Trophoblast cell (in vitro differentiated cells and primary cell): Measurements from ENCODE around the gene GYG1.

Experiments used
- DNase-seq, 2 donors: peaks; one replicate each; pipeline ENCODE4 v3.0.0-alpha.2; 2016
- H2AFZ ChIP-seq: 2 replicates; pipeline ENCODE4 v1.6.1; 2013; ENCODE audit warnings: low read length, moderate library complexity, mild to moderate bottlenecking; ENCODE audit not compliant: insufficient read depth, poor library complexity
- H2AK5ac ChIP-seq: 2 replicates; pipeline ENCODE4 v1.6.1; 2013; ENCODE audit warnings: mild to moderate bottlenecking, low read length
- H2BK120ac ChIP-seq: 2 replicates; pipeline ENCODE4 v1.6.1; 2013; ENCODE audit warnings: low read length, mild to moderate bottlenecking, moderate library complexity; ENCODE audit not compliant: insufficient read depth, poor library complexity
- H2BK12ac ChIP-seq: 2 replicates; pipeline ENCODE4 v1.6.1; 2013; ENCODE audit warnings: mild to moderate bottlenecking, low read length, moderate library complexity
- H2BK5ac ChIP-seq: 2 replicates; pipeline ENCODE4 v1.6.1; 2013; ENCODE audit warnings: low read length, low read depth, moderate library complexity, mild to moderate bottlenecking; ENCODE audit not compliant: poor library complexity
- H3K14ac ChIP-seq: 2 replicates; pipeline ENCODE4 v1.6.1; 2013; ENCODE audit warnings: mild to moderate bottlenecking, low read length
- H3K18ac ChIP-seq: 2 replicates; pipeline ENCODE4 v1.6.1; 2013; ENCODE audit warnings: mild to moderate bottlenecking, low read length
- H3K23ac ChIP-seq: 2 replicates; pipeline ENCODE4 v1.6.1; 2013; ENCODE audit warnings: low read length
- H3K27ac ChIP-seq: 2 replicates; pipeline ENCODE4 v1.5.1; 2013; ENCODE audit warnings: low read depth, mild to moderate bottlenecking, inconsistent platforms, low read length, moderate library complexity
- H3K27me3 ChIP-seq: 2 replicates; pipeline ENCODE4 v1.6.1; 2013; ENCODE audit warnings: inconsistent platforms, mild to moderate bottlenecking, low read length, moderate library complexity; ENCODE audit not compliant: insufficient read depth
- H3K36me3 ChIP-seq, 2 experiments: 1 replicate in 1 of 2; 2 replicates in 1 of 2; pipeline ENCODE4 v1.6.1; 2013; ENCODE audit warnings: low read length in 2 of 2, mild to moderate bottlenecking in 2 of 2, moderate library complexity in 1 of 2; ENCODE audit not compliant: insufficient read depth in 2 of 2, control insufficient read depth in 1 of 2
- H3K4ac ChIP-seq: 2 replicates; pipeline ENCODE4 v1.6.1; 2013; ENCODE audit warnings: low read depth, mild to moderate bottlenecking, low read length, moderate library complexity
- H3K4me1 ChIP-seq, 2 experiments: 1 replicate in 1 of 2; 2 replicates in 1 of 2; pipeline ENCODE4 v1.6.1; 2013; ENCODE audit warnings: low read length in 2 of 2, mild to moderate bottlenecking in 2 of 2, moderate library complexity in 1 of 2; ENCODE audit not compliant: insufficient read depth in 2 of 2, control insufficient read depth in 1 of 2
- H3K4me2 ChIP-seq: 2 replicates; pipeline ENCODE4 v1.6.1; 2013; ENCODE audit warnings: inconsistent platforms, mild to moderate bottlenecking, low read length, moderate library complexity
- H3K4me3 ChIP-seq: 2 replicates; pipeline ENCODE4 v1.5.1; 2013; ENCODE audit warnings: mild to moderate bottlenecking, low read depth, low read length, inconsistent platforms
- H3K79me1 ChIP-seq: one replicate; pipeline ENCODE4 v1.6.1; 2013; ENCODE audit warnings: low read length
- H3K79me2 ChIP-seq: 2 replicates; pipeline ENCODE4 v1.6.1; 2013; ENCODE audit warnings: low read length, mild to moderate bottlenecking; ENCODE audit not compliant: control insufficient read depth, insufficient read depth, poor library complexity
- H3K9ac ChIP-seq: 2 replicates; pipeline ENCODE4 v1.6.1; 2013; ENCODE audit warnings: mild to moderate bottlenecking, low read length
- H3K9me3 ChIP-seq: 2 replicates; pipeline ENCODE4 v1.6.1; 2013; ENCODE audit warnings: low read depth, mild to moderate bottlenecking, control low read depth, inconsistent platforms, low read length; ENCODE audit not compliant: insufficient read depth
- H4K12ac ChIP-seq: 2 replicates; pipeline ENCODE4 v1.6.1; 2013; ENCODE audit warnings: low read depth, mild to moderate bottlenecking, low read length, moderate library complexity
- H4K8ac ChIP-seq: 2 replicates; pipeline ENCODE4 v1.6.1; 2013; ENCODE audit warnings: low read depth, mild to moderate bottlenecking, low read length, moderate library complexity
- H4K91ac ChIP-seq: one replicate; pipeline ENCODE4 v1.6.1; 2013; ENCODE audit warnings: low read depth, mild to moderate bottlenecking, low read length, moderate library complexity
- WGBS: extraction: QIAGEN DNeasy Blood & Tissue Kit; methylation state at CpG from one replicate; pipeline ENCODE4 v1.1.7; 2013; ENCODE audit warnings: missing lambda C conversion rate; ENCODE audit not compliant: insufficient read length, insufficient coverage; ENCODE audit errors: extremely low coverage; 5-methylcytosine and 5-hydroxymethylcytosine counted together

GYG1 gene

DNA sequence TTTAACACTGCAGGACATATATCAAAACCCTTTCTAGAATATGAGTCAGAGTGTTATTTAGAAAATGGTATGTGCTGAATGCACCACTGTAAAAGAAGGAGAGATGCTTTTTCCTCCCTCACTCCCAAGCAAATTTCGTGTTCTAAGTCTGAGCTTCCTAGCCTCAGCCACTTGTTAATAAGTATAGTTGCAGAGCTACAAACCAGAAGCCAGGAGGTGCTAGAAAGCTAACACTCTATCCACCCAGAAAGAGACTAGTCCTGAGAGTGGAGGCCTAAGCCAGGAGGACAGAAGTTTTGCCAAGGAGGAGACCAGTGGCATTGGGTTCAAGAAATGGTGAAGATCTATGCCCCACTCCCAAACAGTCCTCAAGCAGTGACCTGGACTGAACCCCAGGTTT lies 40.5 kb upstream of the GYG1 start:
- no peak overlapping the region for H3K27ac ChIP-seq
- no peak overlapping the region for H2AK5ac ChIP-seq
- WGBS = no CpG with 5 or more reads among the region's 1 CpG
- peaks cover 0 to under 1% of the 10 kb centered on the region in 2 experiments for H3K4me1 ChIP-seq
- no peak overlapping the region for H2BK12ac ChIP-seq
- H2AFZ ChIP-seq = no peak overlapping the region
- H3K79me1 ChIP-seq = no peaks in the 10 kb centered on the region
- H3K36me3 ChIP-seq = no peaks in the 10 kb centered on the region
- no peak overlapping the region for H3K4ac ChIP-seq
- no peak overlapping the region for H3K18ac ChIP-seq
- H4K12ac ChIP-seq = no peak overlapping the region
- H3K14ac ChIP-seq = no peak overlapping the region
- H3K4me2 ChIP-seq = no peak overlapping the region
- H3K79me2 ChIP-seq = no peaks in the 10 kb centered on the region
- H4K8ac ChIP-seq = peak overlapping the region; percentile 47
- no peak overlapping the region for H3K9ac ChIP-seq
- H2BK5ac ChIP-seq = no peak overlapping the region
- peak in 1 of 2 donors; percentile 15 for DNase-seq
- no peak overlapping the region for H3K23ac ChIP-seq
- H4K91ac ChIP-seq = no peak overlapping the region
- no peaks in the 10 kb centered on the region for H3K27me3 ChIP-seq
- H3K9me3 ChIP-seq = no peaks in the 10 kb centered on the region
- no peak overlapping the region for H2BK120ac ChIP-seq
- no peak overlapping the region for H3K4me3 ChIP-seq

- H3K4me2 ChIP-seq = no peak overlapping the region
- H2BK12ac ChIP-seq = no peak overlapping the region
- H4K8ac ChIP-seq = no peak overlapping the region
- H2BK120ac ChIP-seq = no peak overlapping the region
- H3K79me1 ChIP-seq = no peaks in the 10 kb centered on the region
- H4K91ac ChIP-seq = no peak overlapping the region
- no peaks in the 10 kb centered on the region for H3K9me3 ChIP-seq
- H2BK5ac ChIP-seq = no peak overlapping the region
- H2AFZ ChIP-seq = no peak overlapping the region
- WGBS = no CpG with 5 or more reads among the region's 4 CpGs
- H3K79me2 ChIP-seq = no peaks in the 10 kb centered on the region
- no peaks in the 10 kb centered on the region for H3K27me3 ChIP-seq
- H3K18ac ChIP-seq = no peak overlapping the region
- no peak overlapping the region for H3K4ac ChIP-seq
- no peaks in the 10 kb centered on the region for H3K36me3 ChIP-seq
- DNase-seq = no peak
- H3K9ac ChIP-seq = no peak overlapping the region
- H3K14ac ChIP-seq = no peak overlapping the region
- H3K4me3 ChIP-seq = no peak overlapping the region
- H3K4me1 ChIP-seq = peaks cover 0 to 3% of the 10 kb centered on the region in 2 experiments
- no peak overlapping the region for H3K23ac ChIP-seq
- H4K12ac ChIP-seq = no peak overlapping the region
- H2AK5ac ChIP-seq = no peak overlapping the region
- H3K27ac ChIP-seq = no peak overlapping the region
Measured at GRCh38 chr3:148951599-148952361, 39.6 kb upstream of the GYG1 start.

DNA sequence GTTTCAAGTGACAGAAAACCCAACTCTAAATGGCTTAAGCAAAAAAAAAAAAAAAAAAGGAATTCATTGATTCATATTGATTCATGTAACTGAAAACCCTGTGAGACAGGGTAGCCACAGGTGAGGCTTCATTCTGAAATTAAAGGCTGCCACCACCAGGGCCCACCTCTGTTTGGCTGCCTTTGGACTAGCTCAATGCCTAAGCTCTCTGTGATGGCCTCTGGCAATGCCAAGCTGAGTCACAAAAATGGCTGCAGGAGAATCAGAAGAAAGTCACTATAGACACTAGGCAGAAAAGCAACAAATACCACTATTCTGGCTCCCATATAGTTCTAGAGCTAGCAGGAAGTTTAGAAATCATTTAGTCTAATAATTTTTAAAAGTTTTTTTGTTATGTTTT lies 38.2 kb upstream of the GYG1 start:
- no peak overlapping the region for H2BK12ac ChIP-seq
- no peak overlapping the region for H4K8ac ChIP-seq
- H2AK5ac ChIP-seq = no peak overlapping the region
- H3K4me2 ChIP-seq = no peak overlapping the region
- no peaks in the 10 kb centered on the region for H3K36me3 ChIP-seq
- H3K27me3 ChIP-seq = no peaks in the 10 kb centered on the region
- no peak overlapping the region for H2BK120ac ChIP-seq
- H2BK5ac ChIP-seq = no peak overlapping the region
- H3K79me2 ChIP-seq = no peaks in the 10 kb centered on the region
- no peak overlapping the region for H3K14ac ChIP-seq
- no peak overlapping the region for H3K4ac ChIP-seq
- H4K91ac ChIP-seq = no peak overlapping the region
- H3K18ac ChIP-seq = no peak overlapping the region
- H3K79me1 ChIP-seq = no peaks in the 10 kb centered on the region
- DNase-seq = no peak
- no peaks in the 10 kb centered on the region for H3K9me3 ChIP-seq
- H4K12ac ChIP-seq = no peak overlapping the region
- H3K4me1 ChIP-seq = peaks cover 0 to 3% of the 10 kb centered on the region in 2 experiments
- H3K23ac ChIP-seq = no peak overlapping the region
- no peak overlapping the region for H2AFZ ChIP-seq
- H3K9ac ChIP-seq = no peak overlapping the region
- H3K4me3 ChIP-seq = no peak overlapping the region
- no peak overlapping the region for H3K27ac ChIP-seq

DNA sequence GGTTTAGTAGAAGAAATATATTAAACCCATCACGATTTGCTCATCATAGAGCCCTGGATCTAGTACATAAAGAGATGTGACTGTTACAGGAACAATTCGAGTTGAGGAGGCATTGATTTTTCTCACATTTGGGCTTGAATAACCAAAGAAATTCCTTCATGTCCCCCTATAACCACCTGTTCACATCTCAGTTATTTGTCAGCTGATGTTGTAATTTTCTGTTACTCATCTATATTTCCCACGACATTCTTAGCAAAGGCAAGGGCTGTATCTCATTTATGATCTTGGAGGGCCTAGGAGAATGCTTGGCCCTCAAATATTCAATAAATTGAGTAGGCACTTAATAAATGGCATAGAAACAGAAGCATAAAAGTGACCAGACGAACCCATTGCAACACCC lies 36.4 kb upstream of the GYG1 start:
- Histone ChIP-seq H2AFZ (no peak overlapping the region), H3K79me1 (no peaks in the 10 kb centered on the region), H2BK5ac (no peak overlapping the region), H3K23ac (no peak overlapping the region), H3K36me3 (no peaks in the 10 kb centered on the region), H3K18ac (no peak overlapping the region), H3K4me3 (no peak overlapping the region), H2BK120ac (no peak overlapping the region), H3K9me3 (no peaks in the 10 kb centered on the region), H4K8ac (no peak overlapping the region), H3K4me1 (peaks cover 0 to 3% of the 10 kb centered on the region in 2 experiments), H2BK12ac (no peak overlapping the region), H3K79me2 (no peaks in the 10 kb centered on the region), H2AK5ac (no peak overlapping the region), H3K4me2 (no peak overlapping the region), H3K14ac (no peak overlapping the region), H3K27ac (no peak overlapping the region), H4K91ac (no peak overlapping the region), H3K27me3 (no peaks in the 10 kb centered on the region), H3K9ac (no peak overlapping the region), H3K4ac (no peak overlapping the region), H4K12ac (no peak overlapping the region)
- no CpG with 5 or more reads among the region's 4 CpGs for WGBS
- DNase-seq = no peak
